ENCODE results near the gene ALKBH6.

The ALKBH6 gene

GRCh38 chr19:35960432-35960972, 53.5 kb downstream of the ALKBH6 start:
- DNase-seq (ENCODE audit: low spot score) (no peak), FAIRE-seq (no peak)

GRCh38 chr19:35959968-35960320, 54.1 kb downstream of the ALKBH6 start:
- DNase-seq (ENCODE audit: low spot score) = no peak
- no peak for FAIRE-seq

Measured in urothelium cell line (cell line).